ENCODE measurements around the gene TFEB. TPM values are rescaled to one million over a fixed set of nuclear protein-coding genes. Genes with fewer than 3 reads are reported as not detected.

The TFEB gene
- total and polyA plus RNA-seq, 10 donors, result 55.9 to 150 (median 76.9) TPM

DNA sequence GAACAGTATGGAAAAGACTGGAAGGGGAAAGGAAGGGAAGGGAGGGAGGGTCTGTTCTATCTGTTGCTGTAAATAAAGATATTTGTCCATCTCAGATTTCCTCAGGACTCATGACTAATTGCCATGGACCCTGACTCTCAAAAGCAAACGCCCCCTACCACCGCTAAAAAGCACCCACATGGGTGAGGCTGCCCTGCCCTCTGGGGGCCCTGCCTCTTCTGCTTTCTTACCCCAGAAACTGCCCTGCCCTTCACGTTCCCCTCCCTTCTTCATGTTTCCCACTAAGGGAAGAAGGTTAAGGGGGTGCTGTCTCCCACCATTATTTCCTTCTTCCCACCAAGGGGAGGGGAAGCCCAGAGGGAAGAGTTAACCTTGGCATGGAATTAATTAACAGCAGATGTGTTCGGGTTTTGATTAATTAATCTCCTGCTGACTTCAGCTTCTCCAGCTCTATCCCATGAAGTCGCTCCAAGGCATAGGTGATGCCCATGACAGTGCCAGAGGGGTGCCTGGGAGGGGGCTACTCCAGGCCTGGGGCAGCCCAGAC lies 81.2 kb downstream of the TFEB start:
- Histone ChIP-seq H3K27me3 (replicated peaks in 1 of 7) (peaks cover 0 to 47% (median 4%) of the 10 kb centered on the region in 7 donors), H3K9me3 (no peaks in the 10 kb centered on the region), H3K27ac (no peak overlapping the region), H3K4me3 (no peak overlapping the region), H3K36me3 (no peaks in the 10 kb centered on the region), H3K4me1 (no peaks in the 10 kb centered on the region)
- intact Hi-C loops (cut with DNase I; ENCODE audit: low total_unique reads), result no loop called here
- TF ChIP-seq POLR2A (IDR thresholded peaks at IDR 0.05) (no peak), POLR2AphosphoS5 (IDR thresholded peaks at IDR 0.05) (no peak), CTCF (IDR thresholded peaks at IDR 0.05 in 8 of 11, conservative IDR thresholded peaks at IDR 0.05 in 3 of 11) (no peak)
- peak; percentile 12 for DNase-seq
- WGBS, 5 donors, result 67 to 80% (median 72%) methylated on average over 5 of the region's 5 CpGs

DNA sequence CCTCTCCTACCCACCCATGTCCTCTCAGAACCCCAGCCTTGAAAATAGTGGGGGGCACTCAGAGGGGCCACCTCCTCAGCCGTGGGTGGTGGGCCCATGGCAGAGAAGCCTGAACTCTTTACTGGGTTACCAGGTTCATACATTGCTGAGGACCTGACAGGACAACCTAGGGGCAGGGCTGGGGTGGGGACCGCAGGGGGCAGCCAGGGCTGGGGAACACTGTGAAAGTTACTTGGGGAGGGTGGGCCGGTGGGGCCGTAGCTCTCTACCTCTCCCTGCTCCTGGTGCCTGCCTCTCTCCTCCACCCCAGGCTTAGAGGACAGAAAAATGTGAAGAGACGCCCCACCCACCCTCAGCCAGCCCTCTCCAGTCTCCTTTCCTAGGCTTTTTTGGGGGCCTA lies 81.7 kb downstream of the TFEB start:
- intact Hi-C loops (cut with DNase I; ENCODE audit: low total_unique reads), result no loop called here
- Histone ChIP-seq H3K4me1 (no peaks in the 10 kb centered on the region), H3K9me3 (no peaks in the 10 kb centered on the region), H3K27ac (no peak overlapping the region), H3K27me3 (replicated peaks in 1 of 7) (peaks cover 0 to 47% (median 0%) of the 10 kb centered on the region in 7 donors), H3K36me3 (no peaks in the 10 kb centered on the region), H3K4me3 (no peak overlapping the region)
- 77 to 90% (median 85%) methylated on average over 5 of the region's 5 CpGs for WGBS, 5 donors
- TF ChIP-seq CTCF (IDR thresholded peaks at IDR 0.05 in 8 of 11, conservative IDR thresholded peaks at IDR 0.05 in 3 of 11) (no peak), POLR2AphosphoS5 (IDR thresholded peaks at IDR 0.05) (no peak), POLR2A (IDR thresholded peaks at IDR 0.05) (no peak)
- DNase-seq, result peak; percentile 23

DNA sequence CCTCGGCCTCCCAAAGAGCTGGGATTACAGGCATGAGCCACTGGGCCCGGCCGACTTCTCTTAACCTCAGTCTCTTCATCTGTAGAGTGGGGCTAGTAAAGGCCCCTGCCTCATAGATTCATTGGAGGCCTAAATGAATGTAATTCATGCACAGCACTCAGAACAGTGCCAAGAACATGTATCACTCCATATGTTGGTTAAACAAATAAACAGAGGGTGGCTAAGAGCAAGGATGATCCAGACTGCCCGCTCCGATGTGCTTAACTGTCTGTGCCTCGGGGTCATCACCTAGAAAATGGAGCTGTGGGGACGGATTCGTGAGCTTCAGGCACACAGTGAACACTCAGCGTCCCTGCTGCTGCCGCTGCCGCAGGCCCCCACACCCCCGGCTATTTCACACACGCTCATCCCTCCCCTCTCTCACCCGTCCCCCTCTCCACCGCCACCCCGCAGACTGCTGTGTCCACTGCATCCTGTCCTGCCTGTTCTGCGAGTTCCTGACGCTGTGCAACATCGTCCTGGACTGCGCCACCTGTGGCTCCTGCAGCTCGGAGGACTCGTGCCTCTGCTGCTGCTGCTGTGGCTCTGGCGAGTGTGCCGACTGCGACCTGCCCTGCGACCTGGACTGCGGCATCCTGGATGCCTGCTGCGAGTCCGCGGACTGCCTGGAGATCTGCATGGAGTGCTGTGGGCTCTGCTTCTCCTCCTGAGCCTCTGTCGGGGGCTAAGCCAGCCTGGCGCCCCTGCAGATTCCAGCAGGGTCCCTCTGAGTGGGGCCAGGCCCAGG lies 82.3 kb downstream of the TFEB start:
- Histone ChIP-seq H3K27me3 (replicated peaks in 1 of 7) (peaks cover 0 to 47% (median 0%) of the 10 kb centered on the region in 7 donors), H3K4me1 (no peaks in the 10 kb centered on the region), H3K9me3 (no peaks in the 10 kb centered on the region), H3K36me3 (no peaks in the 10 kb centered on the region), H3K4me3 (no peak overlapping the region), H3K27ac (no peak overlapping the region)
- intact Hi-C loops (cut with DNase I; ENCODE audit: low total_unique reads), result no loop called here
- DNase-seq, result peak; percentile 56
- TF ChIP-seq POLR2A (IDR thresholded peaks at IDR 0.05), result no peak
- TF ChIP-seq POLR2AphosphoS5 (IDR thresholded peaks at IDR 0.05), result no peak
- no peak for TF ChIP-seq CTCF (IDR thresholded peaks at IDR 0.05 in 8 of 11, conservative IDR thresholded peaks at IDR 0.05 in 3 of 11)
- 84 to 91% (median 90%) methylated on average over 32 of the region's 32 CpGs for WGBS, 5 donors

DNA sequence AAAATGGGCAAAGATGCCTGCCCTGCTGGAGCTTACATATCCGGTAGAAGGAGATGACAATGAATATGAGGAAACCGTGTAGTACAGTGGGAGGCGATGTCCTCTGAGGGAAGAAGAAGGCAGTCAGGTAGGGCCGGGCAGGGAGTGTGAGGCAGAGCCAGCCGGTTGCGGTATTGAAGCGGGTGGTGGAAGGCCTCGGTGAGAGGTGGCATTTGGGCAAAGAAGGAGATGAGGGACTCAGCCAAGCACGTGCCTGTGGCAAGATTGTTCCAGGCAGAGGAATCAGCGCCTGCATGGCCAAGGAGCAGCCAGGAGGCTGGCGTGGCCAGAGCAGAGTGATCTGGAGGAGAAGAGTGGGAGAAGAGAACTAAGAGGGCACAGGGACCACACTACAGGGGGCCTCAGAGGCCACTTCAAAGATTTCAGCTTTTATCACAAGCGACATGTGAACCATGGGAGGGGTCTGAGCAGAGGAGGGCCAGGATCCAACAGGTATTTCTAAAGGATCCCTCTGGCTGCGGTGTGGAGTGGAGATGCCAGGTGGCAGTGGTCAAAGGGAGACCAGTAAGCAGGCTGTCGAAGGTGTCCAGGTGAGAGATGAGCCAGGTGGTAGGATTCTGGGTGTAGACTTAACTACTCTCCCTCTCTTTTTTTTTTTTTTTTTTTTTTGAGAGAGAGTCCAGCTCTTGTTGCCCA lies 83.3 kb downstream of the TFEB start:
- no peaks in the 10 kb centered on the region for H3K9me3 ChIP-seq
- H3K36me3 ChIP-seq, result no peaks in the 10 kb centered on the region
- H3K27me3 ChIP-seq (replicated peaks in 1 of 7), result peaks cover 0 to 41% (median 0%) of the 10 kb centered on the region in 7 donors
- TF ChIP-seq POLR2A (IDR thresholded peaks at IDR 0.05) (no peak), CTCF (IDR thresholded peaks at IDR 0.05 in 8 of 11, conservative IDR thresholded peaks at IDR 0.05 in 3 of 11) (no peak), POLR2AphosphoS5 (IDR thresholded peaks at IDR 0.05) (no peak)
- DNase-seq, result peak; percentile 61
- 88 to 92% (median 90%) methylated on average over 14 of the region's 14 CpGs for WGBS, 5 donors
- H3K4me1 ChIP-seq, result no peaks in the 10 kb centered on the region
- no peak overlapping the region for H3K4me3 ChIP-seq
- H3K27ac ChIP-seq, result no peak overlapping the region
- intact Hi-C loops (cut with DNase I; ENCODE audit: low total_unique reads), result no loop called here

Measured in spleen (tissue), 11 donors.